COLO668 (cell line): ENCODE measurements around the gene LILRB4.
"Not testable (repeated sequence)": the region's sequence is repeated elsewhere in the genome, so short reads cannot be mapped to it uniquely, and the experiment has no call there.

ENCODE experiments used
- DNase-seq: peaks from one replicate; lab custom pipeline; 2025; ENCODE audit not compliant: unreplicated experiment; lab: John Stamatoyannopoulos, UW

Gene LILRB4

GRCh38 chr19:54648129-54648528 is 14.7 kb upstream of the LILRB4 start:
- DNase-seq = no peak

GRCh38 chr19:54650108-54650655 is 12.6 kb upstream of the LILRB4 start:
- DNase-seq = no peak

GRCh38 chr19:54653181-54653809 is 9.5 kb upstream of the LILRB4 start:
- no peak for DNase-seq

- no peak for DNase-seq
These were observed 8.1 kb upstream of the LILRB4 start for GRCh38 chr19:54654447-54655321.

DNA sequence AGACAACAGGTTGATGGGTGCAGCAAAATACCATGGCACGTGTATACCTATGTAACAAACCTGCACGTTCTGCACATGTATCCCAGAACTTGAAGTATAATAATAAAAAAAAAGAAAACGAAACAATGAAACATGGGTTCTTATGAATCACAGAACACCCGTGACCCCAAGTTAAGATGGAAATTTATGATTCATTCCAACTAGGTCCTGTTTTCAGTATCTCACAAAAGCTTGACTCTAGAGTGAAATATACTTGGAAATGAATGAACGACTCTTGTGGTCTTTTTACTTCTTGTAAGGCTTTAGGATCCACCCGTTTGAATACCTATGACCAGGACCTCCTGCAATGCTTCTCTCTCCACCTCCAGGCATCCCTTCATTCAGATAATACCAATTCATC is 3.5 kb upstream of the LILRB4 start:
- DNase-seq = no peak

- no peak for DNase-seq
These were observed 2.5 kb upstream of the LILRB4 start for GRCh38 chr19:54660306-54660705.

DNA sequence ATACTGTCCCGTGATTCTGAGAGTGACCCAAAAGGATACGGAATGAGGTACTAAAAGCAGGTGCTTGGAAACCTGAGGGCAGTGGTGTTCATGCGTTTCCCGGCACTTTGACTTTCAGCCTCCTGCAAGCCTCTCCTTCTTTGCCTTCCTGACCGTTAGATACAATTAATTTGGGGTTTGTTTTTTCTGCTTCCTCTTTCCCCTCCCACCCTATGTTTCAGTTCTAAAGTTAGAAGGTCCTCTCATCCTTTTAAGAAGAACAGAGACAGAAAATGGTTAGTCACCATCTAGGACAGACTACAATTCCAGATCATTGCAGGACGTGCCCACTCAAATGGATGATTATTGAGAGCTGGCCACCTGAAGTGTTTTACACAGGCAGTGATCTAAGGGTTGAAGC is 1.8 kb upstream of the LILRB4 start:
- no peak for DNase-seq

GRCh38 chr19:54661846-54662481 is 821 bp upstream of the LILRB4 start:
- no peak for DNase-seq

DNA sequence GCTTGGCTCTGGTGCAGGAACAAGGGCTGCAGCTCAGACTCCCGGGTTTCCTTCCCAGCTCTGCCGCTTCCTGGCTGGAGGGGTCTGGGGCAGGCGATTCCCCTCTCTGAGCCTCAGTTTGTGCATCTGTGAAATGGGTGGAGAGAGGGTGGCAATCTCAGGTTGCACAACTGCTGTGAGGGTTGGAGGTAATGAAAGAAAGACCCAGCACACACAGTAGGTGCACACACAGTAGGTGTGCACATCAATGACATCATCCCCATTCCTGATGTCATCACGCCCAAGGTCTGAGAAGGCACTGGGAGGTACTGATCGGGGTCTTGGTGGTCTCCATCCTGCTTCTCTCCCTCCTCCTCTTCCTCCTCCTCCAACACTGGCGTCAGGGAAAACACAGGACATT is 2.7 kb downstream of the LILRB4 start:
- no peak for DNase-seq

GRCh38 chr19:54667217-54667616 is 4.4 kb downstream of the LILRB4 start:
- DNase-seq = no peak

DNA sequence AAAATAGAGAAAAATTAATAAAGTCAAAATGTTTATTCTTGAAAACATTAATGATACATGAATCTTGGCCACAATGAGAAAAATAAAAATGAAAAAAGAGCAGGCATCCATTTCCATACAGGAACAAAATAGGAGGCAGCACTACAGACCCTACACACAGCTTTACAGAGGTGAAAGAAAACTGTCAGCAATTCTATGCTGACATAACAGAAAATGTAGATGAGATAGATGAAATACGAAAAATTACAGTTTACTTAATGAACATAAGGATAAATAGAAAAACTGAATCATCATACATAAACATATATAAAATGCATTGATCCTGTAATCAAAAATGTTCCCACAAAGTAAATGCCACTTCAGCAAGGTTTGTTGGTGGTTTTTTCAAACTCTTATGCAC is 5.6 kb downstream of the LILRB4 start:
- DNase-seq = no peak

GRCh38 chr19:54670576-54671357 is 8.0 kb downstream of the LILRB4 start:
- DNase-seq = no peak

- no peak for DNase-seq
These were observed 10.4 kb downstream of the LILRB4 start for GRCh38 chr19:54673222-54673621.

GRCh38 chr19:54674021-54674617 is 11.3 kb downstream of the LILRB4 start:
- DNase-seq = peak; percentile 5

- DNase-seq = not testable (repeated sequence)
These were observed 13.5 kb downstream of the LILRB4 start for GRCh38 chr19:54676210-54676834.

DNA sequence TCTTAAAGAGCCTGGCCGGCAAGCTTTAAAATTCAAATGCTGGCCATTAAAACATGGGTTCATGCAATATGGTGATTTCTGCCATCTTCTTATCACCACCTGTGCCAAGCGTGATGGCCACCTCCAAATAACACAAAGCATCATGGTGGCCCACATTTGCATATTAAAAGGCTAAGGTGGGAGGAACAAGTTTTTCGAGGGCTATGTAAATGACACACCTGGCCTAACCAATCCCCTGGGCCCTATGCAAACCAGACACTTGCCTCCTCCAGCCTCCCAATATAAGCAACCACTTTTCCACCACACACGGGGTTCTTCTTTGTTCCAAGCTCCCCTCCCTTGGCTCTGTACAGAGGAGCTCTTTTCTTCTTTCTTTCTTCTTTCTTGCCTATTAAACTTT is 14.4 kb downstream of the LILRB4 start:
- no peak for DNase-seq

DNA sequence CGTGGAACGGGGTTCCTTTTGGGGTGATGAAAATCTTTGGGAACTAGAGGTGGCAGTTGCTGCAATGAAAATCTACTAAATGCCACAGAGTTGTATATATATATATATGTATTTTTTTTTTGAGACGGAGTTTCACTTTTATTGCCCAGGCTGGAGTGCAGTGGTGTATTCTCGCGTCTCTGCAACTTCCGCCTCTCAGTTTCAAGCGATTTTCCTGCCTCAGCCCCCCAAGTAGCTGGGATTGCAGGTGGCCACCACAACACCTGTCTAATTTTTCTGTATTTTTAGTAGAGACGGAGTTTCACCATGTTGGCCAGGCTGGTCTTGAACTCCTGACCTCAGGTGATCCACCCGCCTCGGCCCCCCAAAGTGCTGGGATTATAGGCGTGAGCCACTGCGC is 18.8 kb downstream of the LILRB4 start:
- DNase-seq = not testable (repeated sequence)

DNA sequence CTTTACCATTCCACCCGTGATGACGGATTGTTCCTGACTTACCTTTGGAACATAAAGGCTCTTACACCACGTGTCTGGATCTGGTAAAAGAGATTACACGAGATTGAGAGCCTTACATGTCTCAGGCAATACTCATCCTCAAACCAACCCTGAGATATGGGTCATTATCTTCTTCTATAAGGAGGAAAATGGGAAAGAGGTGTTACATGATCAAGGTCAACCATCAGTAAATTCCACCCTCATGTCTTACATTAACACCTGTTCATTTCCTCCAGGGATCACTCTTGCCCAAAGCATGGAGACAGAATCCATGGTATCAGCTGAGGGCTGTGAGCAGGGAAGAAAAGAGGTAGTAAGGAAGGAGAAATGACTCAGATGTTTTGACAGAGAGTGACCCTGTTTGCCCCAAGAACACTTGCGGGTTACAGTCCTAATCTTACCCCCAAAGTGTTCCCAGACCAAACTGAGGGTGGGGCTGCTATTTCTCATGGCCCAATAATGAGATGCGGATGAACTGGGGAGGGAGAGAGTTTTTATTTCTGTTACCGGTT is 19.6 kb downstream of the LILRB4 start:
- no peak for DNase-seq

DNA sequence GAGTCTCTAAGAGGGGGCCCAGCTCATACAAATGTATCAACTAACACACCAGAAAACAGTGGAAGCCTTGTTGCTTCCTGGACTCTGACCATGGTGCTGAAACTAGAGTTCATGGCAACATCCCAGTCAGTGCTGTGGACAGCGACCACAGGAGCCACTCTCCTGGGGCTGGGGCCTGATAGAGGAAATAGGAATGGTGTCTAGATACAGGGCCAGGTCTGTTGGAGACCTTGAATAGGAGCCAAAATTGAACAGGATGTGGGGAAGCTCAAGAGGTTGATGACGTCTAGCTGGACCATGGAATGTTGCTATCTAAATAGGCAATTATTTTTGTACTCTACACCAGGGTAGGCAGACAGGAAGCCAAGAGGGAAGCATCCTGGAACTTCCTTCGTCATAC is 21.7 kb downstream of the LILRB4 start:
- no peak for DNase-seq
